ENCODE data around the gene DDI1. TPM values are rescaled to one million over a fixed set of nuclear protein-coding genes. Genes with fewer than 3 reads are reported as not detected.

DDI1 gene
- total RNA-seq, result not detected in 2 replicates
- polyA plus RNA-seq, result 0.34 and 0.39 TPM in 2 replicates

DNA sequence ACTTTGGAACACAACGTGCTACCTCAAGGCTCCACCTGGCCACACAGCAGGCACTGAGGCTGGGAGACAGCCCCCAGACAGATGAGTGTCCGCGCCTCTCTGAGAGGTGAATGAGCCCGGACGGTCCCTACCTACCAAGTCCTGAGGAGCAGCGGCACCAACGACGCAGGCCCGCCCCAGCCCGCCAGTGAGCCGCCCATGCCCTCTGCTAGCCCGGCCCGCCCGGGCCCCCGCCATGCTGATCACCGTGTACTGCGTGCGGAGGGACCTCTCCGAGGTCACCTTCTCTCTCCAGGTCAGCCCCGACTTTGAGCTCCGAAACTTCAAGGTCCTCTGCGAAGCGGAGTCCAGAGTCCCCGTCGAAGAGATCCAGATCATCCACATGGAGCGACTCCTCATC lies at the start of gene DDI1:
DDI1 (plus strand) TSS at position 53 of the 400 bp plus-strand sequence; CDS start at position 236, 183 bp downstream.
- Histone ChIP-seq H3K4me1 (ENCODE audit: insufficient read depth) (peaks cover 5% of the 10 kb centered on the region), H2AFZ (no peak within 1 kb of the TSS), H3K79me2 (no peaks in the 10 kb centered on the region), H3K36me3 (replicated peaks; ENCODE audit: insufficient read depth, low read depth) (no peaks in the 10 kb centered on the region), H3K4me3 (no peak within 1 kb of the TSS), H3K4me2 (no peak within 1 kb of the TSS), H3K27me3 (no peaks in the 10 kb centered on the region), H3K27ac (no peak within 1 kb of the TSS), H3K9me3 (ENCODE audit: low read depth) (no peaks in the 10 kb centered on the region), H3K9me2 (replicated peaks; ENCODE audit: insufficient read depth) (no peaks in the 10 kb centered on the region), H4K20me1 (ENCODE audit: insufficient read depth, poor library complexity, severe bottlenecking) (no peaks in the 10 kb centered on the region)
- TF ChIP-seq EZH2 (IDR thresholded peaks at IDR 0.05; ENCODE audit: borderline replicate concordance) (no peak), EZH2phosphoT487 (IDR thresholded peaks at IDR 0.05; ENCODE audit: low read depth, severe bottlenecking, unreplicated experiment) (no peak)
- TF ChIP-seq, protein P1, sequence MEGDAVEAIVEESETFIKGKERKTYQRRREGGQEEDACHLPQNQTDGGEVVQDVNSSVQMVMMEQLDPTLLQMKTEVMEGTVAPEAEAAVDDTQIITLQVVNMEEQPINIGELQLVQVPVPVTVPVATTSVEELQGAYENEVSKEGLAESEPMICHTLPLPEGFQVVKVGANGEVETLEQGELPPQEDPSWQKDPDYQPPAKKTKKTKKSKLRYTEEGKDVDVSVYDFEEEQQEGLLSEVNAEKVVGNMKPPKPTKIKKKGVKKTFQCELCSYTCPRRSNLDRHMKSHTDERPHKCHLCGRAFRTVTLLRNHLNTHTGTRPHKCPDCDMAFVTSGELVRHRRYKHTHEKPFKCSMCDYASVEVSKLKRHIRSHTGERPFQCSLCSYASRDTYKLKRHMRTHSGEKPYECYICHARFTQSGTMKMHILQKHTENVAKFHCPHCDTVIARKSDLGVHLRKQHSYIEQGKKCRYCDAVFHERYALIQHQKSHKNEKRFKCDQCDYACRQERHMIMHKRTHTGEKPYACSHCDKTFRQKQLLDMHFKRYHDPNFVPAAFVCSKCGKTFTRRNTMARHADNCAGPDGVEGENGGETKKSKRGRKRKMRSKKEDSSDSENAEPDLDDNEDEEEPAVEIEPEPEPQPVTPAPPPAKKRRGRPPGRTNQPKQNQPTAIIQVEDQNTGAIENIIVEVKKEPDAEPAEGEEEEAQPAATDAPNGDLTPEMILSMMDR (IDR thresholded peaks at IDR 0.05; ENCODE audit: poor library complexity), result no peak
- WGBS (ENCODE audit: low lambda C conversion rate, missing lambda C conversion rate), result 98% methylated on average over 26 of the region's 26 CpGs
- DNase-seq (ENCODE audit: low spot score), result peak; percentile 5

DNA sequence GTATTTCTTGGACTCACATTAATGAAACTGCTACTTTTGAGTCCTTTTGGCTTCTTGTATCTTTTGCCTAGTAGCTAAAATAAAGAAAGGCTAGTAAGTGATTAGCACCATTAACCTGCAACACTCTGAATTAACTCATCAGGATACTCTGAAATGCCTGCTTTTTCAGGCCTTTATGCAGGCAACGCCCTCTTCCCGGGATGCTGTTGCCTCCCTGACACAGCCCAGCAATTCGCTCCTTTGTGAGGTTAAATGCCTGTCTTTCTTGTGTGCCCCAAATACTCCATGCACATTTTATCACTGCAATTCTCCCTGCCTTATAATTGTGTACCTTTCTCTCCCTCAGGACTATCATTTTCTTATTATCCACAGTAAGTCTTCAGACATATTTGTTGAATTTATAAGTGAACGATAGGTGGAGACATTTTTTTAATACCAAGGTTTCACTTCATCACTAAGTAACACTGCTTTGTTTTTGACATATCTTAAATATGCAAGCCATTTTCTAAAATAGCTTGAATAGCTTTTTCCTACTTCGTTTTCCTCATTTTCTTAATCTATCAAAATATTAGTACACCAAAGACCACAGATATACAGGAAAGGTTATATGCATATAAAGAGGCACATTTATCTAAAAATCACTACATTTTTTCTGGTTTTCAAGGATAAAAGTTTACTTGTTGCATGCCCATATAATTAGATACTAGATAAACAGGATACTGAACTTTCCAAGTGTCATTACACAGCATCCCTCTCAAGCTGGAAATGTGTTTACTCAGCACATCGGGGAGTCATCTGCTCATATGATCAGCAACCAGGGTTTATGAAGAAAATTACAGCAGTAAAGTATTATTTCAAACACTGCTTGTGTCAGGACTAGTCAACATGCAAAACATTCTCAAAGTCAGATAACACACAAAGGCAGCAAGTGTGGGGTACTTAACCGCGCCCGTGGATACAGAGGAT lies 48.5 kb upstream of the DDI1 start:
- Histone ChIP-seq H3K4me2 (no peak overlapping the region), H3K4me1 (ENCODE audit: insufficient read depth) (peaks cover 2% of the 10 kb centered on the region), H2AFZ (no peak overlapping the region), H3K9me2 (replicated peaks; ENCODE audit: insufficient read depth) (no peaks in the 10 kb centered on the region), H3K27me3 (no peaks in the 10 kb centered on the region), H3K27ac (no peak overlapping the region), H3K4me3 (no peak overlapping the region), H4K20me1 (ENCODE audit: insufficient read depth, poor library complexity, severe bottlenecking) (no peaks in the 10 kb centered on the region), H3K36me3 (replicated peaks; ENCODE audit: insufficient read depth, low read depth) (no peaks in the 10 kb centered on the region), H3K9me3 (ENCODE audit: low read depth) (no peaks in the 10 kb centered on the region), H3K79me2 (no peaks in the 10 kb centered on the region)
- no peak for DNase-seq (ENCODE audit: low spot score)
- TF ChIP-seq, protein P1 (IDR thresholded peaks at IDR 0.05; ENCODE audit: poor library complexity), result no peak
- TF ChIP-seq EZH2 (IDR thresholded peaks at IDR 0.05; ENCODE audit: borderline replicate concordance), result no peak
- TF ChIP-seq EZH2phosphoT487 (IDR thresholded peaks at IDR 0.05; ENCODE audit: low read depth, severe bottlenecking, unreplicated experiment), result no peak
- 77% methylated on average over 9 of the region's 9 CpGs for WGBS (ENCODE audit: low lambda C conversion rate, missing lambda C conversion rate)

DNA sequence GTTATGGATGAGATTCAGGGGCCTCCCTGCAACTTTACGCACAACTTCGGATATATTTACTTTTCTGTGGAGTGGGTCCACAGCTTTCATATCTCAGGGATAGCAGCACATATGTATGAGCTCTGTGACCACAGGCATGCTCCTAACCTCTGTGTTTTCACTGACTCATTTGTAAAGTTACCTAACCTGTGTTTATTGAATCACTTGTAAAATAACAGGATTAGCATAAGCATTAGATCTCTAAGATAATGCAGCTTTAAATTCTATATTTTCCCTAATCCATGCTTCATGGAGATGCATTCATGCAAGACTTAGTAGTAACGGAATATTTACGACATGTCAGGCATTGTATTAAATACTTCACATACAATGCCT lies 47.9 kb upstream of the DDI1 start:
- Histone ChIP-seq H4K20me1 (ENCODE audit: insufficient read depth, poor library complexity, severe bottlenecking) (no peaks in the 10 kb centered on the region), H2AFZ (no peak overlapping the region), H3K27ac (no peak overlapping the region), H3K4me1 (ENCODE audit: insufficient read depth) (peaks cover 2% of the 10 kb centered on the region), H3K9me2 (replicated peaks; ENCODE audit: insufficient read depth) (no peaks in the 10 kb centered on the region), H3K36me3 (replicated peaks; ENCODE audit: insufficient read depth, low read depth) (no peaks in the 10 kb centered on the region), H3K79me2 (no peaks in the 10 kb centered on the region), H3K9me3 (ENCODE audit: low read depth) (no peaks in the 10 kb centered on the region), H3K4me2 (no peak overlapping the region), H3K27me3 (no peaks in the 10 kb centered on the region), H3K4me3 (no peak overlapping the region)
- no peak for TF ChIP-seq EZH2phosphoT487 (IDR thresholded peaks at IDR 0.05; ENCODE audit: low read depth, severe bottlenecking, unreplicated experiment)
- no peak for TF ChIP-seq EZH2 (IDR thresholded peaks at IDR 0.05; ENCODE audit: borderline replicate concordance)
- TF ChIP-seq, protein P1 (IDR thresholded peaks at IDR 0.05; ENCODE audit: poor library complexity), result no peak
- WGBS (ENCODE audit: low lambda C conversion rate, missing lambda C conversion rate), result 70% methylated on average over 4 of the region's 4 CpGs
- no peak for DNase-seq (ENCODE audit: low spot score)

Measured in hepatocyte (in vitro differentiated cells).